ENCODE results near the gene ZNF773.

GRCh38 chr19:57557659-57558058 is 57.9 kb downstream of the ZNF773 start:
- TF ChIP-seq, protein P1, sequence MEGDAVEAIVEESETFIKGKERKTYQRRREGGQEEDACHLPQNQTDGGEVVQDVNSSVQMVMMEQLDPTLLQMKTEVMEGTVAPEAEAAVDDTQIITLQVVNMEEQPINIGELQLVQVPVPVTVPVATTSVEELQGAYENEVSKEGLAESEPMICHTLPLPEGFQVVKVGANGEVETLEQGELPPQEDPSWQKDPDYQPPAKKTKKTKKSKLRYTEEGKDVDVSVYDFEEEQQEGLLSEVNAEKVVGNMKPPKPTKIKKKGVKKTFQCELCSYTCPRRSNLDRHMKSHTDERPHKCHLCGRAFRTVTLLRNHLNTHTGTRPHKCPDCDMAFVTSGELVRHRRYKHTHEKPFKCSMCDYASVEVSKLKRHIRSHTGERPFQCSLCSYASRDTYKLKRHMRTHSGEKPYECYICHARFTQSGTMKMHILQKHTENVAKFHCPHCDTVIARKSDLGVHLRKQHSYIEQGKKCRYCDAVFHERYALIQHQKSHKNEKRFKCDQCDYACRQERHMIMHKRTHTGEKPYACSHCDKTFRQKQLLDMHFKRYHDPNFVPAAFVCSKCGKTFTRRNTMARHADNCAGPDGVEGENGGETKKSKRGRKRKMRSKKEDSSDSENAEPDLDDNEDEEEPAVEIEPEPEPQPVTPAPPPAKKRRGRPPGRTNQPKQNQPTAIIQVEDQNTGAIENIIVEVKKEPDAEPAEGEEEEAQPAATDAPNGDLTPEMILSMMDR (IDR thresholded peaks at IDR 0.05; ENCODE audit: poor library complexity) = no peak
- TF ChIP-seq EZH2 (IDR thresholded peaks at IDR 0.05; ENCODE audit: borderline replicate concordance) (no peak), EZH2phosphoT487 (IDR thresholded peaks at IDR 0.05; ENCODE audit: low read depth, severe bottlenecking, unreplicated experiment) (no peak)
